BE2C (cell line): ENCODE results near the gene ZNF782. TPM values are rescaled to one million over a fixed set of nuclear protein-coding genes. Genes with fewer than 3 reads are reported as not detected.
"Not testable (repeated sequence)": the region's sequence is repeated elsewhere in the genome, so short reads cannot be mapped to it uniquely, and the experiment has no call there.

Experiments used
- DNase-seq: peaks from one replicate; pipeline ENCODE4 v3.0.0-alpha.2; 2020
- H3K27me3 ChIP-seq: fragments of 250-450 bp; sonication (Bioruptor Pico); 2 replicates; pipeline ENCODE4 v1.5.1; 2020; ENCODE audit warnings: mild to moderate bottlenecking
- H3K36me3 ChIP-seq: fragments of 250-450 bp; sonication (Bioruptor Pico); 2 replicates; pipeline ENCODE4 v1.5.1; 2020; ENCODE audit warnings: mild to moderate bottlenecking
- H3K4me1 ChIP-seq: fragments of 250-450 bp; sonication (Bioruptor Pico); 2 replicates; pipeline ENCODE4 v1.5.1; 2020
- H3K4me3 ChIP-seq: 2 replicates; pipeline ENCODE4 v1.5.1; 2011; ENCODE audit warnings: low read depth, low read length
- H3K9me3 ChIP-seq: fragments of 250-450 bp; sonication (Bioruptor Pico); 2 replicates; pipeline ENCODE4 v1.5.1; 2020
- polyA plus RNA-seq: library from polyadenylated mRNA; unstranded; fragments of >200 nt; gene quantifications from one replicate; pipeline ENCODE4 v1.2.1, GENCODE V29; 2012; ENCODE audit warnings: low read depth, missing spikeins; ENCODE audit not compliant: insufficient read length, insufficient read depth
- TF ChIP-seq, protein P1 (sequence below): IDR thresholded peaks from 2 replicates; pipeline ENCODE4 v1.5.1; 2012; ENCODE audit warnings: mild to moderate bottlenecking, low read depth, low read length

The ZNF782 gene
- polyA plus RNA-seq, result 3.4 TPM

DNA sequence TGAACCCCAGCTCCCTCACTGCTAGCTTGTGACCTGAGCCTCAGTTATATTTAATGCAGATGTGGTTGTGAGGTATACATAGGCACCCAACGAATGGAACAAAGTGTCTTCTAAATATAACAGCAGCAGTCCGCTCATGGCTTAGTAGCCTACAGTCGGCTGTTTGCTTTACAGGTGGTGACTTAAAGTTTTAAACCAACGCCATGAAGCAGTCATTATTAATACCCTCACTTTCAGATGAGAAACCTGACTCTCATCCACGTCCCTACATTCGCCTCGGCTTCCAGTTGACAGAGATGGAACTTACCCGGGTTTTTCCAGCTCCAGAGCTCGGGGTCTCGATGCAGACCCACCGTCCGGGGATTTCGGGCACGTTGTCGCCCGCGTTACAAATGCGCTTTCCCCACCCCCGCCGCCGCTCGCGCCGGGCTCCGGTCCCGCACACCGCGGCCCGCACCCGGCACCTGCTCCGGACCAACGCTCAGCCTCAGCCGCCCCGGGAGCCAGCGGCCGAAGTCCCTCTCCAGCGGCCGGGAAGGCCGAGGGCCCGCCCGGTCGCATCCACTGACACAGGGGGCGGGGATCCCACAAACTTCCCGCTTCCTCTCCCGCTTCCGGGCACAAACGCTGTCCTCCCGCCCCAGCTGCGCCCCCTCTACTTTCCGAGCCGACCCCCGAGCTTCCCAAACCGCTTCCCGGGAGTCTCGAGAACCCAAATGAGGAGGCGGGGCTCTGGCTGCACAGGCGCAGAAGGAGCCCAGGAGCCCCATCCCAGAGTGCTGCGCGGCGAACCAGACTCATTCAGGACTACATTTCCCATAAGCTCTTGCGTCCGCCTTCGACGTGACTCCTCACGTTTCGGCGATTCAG, at the start of gene ZNF782:
Gene ZNF782, minus strand, starts transcription at position 734 of the 870 bp plus-strand sequence. CDS start 2,553 bp downstream, outside the sequence.
- Histone ChIP-seq H3K4me1 (no peaks in the 10 kb centered on the region), H3K9me3 (no peaks in the 10 kb centered on the region), H3K27me3 (no peaks in the 10 kb centered on the region), H3K4me3 (peak within 1 kb of the TSS; percentile 67), H3K36me3 (no peaks in the 10 kb centered on the region)
- TF ChIP-seq, protein P1, sequence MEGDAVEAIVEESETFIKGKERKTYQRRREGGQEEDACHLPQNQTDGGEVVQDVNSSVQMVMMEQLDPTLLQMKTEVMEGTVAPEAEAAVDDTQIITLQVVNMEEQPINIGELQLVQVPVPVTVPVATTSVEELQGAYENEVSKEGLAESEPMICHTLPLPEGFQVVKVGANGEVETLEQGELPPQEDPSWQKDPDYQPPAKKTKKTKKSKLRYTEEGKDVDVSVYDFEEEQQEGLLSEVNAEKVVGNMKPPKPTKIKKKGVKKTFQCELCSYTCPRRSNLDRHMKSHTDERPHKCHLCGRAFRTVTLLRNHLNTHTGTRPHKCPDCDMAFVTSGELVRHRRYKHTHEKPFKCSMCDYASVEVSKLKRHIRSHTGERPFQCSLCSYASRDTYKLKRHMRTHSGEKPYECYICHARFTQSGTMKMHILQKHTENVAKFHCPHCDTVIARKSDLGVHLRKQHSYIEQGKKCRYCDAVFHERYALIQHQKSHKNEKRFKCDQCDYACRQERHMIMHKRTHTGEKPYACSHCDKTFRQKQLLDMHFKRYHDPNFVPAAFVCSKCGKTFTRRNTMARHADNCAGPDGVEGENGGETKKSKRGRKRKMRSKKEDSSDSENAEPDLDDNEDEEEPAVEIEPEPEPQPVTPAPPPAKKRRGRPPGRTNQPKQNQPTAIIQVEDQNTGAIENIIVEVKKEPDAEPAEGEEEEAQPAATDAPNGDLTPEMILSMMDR, result no peak
- peak; percentile 94 for DNase-seq

DNA sequence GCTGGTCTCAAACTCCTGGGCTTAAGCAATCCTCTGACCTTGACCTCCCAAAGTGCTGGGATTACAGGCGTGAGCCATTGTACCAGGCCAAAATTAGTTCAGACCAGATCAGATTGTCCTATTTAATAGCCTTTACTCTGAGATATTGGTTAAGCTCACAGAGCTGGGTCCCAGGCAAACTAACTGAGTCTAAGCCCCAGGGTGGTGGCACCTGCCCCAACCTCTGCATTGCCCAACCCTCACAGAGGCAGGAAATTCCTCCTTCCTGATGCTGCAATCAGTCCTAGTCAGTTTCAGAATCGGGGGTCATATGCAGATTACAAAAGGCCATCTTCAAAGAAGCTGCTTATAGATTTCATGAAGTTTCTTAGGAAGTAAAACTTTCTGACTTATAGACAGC, 45.7 kb upstream of the ZNF782 start:
- H3K27me3 ChIP-seq, H3K4me3 ChIP-seq, H3K4me1 ChIP-seq, DNase-seq, H3K9me3 ChIP-seq: not testable (repeated sequence)
- peaks cover 13% of the 10 kb centered on the region for H3K36me3 ChIP-seq

DNA sequence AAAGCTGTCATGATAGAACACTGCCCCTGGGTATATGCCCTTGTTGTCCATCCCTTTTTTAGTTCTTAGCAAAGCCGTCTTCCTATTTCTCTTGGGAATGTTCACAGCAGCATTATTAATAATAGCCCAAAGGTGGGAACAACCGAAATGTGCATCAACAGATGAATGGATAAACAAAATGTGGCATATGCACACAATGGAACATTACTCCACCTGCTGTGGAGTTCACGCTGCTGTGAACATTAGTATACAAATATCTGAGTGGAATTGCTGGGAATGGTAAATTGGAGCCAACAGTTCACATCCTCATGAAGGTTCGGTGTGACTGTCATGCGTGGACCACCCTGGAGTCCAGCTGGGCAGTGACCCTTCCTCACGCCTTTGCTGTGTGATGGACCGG, 37.8 kb upstream of the ZNF782 start:
- H3K4me3 ChIP-seq, result no peak overlapping the region

DNA sequence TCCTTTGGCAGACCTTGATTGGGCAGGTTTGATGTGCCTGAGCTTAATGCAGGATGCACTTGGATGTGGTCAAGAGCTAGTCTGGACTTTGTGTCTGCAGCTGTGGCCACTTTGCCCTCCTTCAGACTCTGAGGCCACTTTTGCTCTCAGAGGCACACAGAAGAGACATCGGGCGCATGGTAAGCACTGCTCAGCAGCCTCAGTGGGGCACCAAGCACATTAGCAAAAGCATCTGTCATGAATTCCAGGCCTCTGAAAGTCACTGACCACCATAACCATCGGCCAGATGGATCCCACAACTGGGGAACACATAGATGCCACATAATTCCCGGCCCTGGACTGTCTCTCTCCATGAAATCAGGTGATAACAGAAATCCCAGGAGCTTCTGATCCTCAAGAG, 34.3 kb upstream of the ZNF782 start:
- H3K27me3 ChIP-seq, result no peaks in the 10 kb centered on the region
- TF ChIP-seq, protein P1, result no peak
- H3K9me3 ChIP-seq, result no peaks in the 10 kb centered on the region; the same call in 1 of the 2 replicates
- no peak overlapping the region for H3K4me3 ChIP-seq
- no peaks in the 10 kb centered on the region for H3K36me3 ChIP-seq
- DNase-seq, result no peak
- no peaks in the 10 kb centered on the region for H3K4me1 ChIP-seq

More for the DNA sequence above, 37.8 kb upstream of the ZNF782 start:
- TF ChIP-seq, protein P1, result no peak
- Histone ChIP-seq H3K36me3 (peaks cover 13% of the 10 kb centered on the region), H3K9me3 (no peaks in the 10 kb centered on the region; the same call in 1 of the 2 replicates), H3K4me1 (no peaks in the 10 kb centered on the region), H3K27me3 (no peaks in the 10 kb centered on the region)
- no peak for DNase-seq

DNA sequence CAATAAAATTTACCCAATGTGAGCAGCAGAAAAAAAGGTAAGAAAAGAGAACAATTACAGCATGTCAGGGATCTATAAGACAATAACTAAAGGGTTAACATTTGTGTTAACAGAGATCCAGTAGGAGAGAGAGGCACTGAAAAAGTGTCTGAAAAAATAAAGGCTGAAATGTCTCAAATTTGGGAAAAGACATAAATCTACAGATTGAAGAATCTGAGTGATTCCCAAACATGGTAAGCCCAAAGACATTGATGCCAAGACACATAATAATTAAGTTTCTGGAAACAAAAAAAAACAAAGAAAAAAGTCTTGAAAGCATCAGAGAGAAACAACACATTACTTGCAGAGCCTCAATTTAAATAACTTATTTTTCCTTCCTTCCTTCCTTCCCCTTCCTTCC, 31.1 kb upstream of the ZNF782 start:
- Histone ChIP-seq H3K9me3 (no peaks in the 10 kb centered on the region; the same call in 1 of the 2 replicates), H3K4me1 (no peaks in the 10 kb centered on the region), H3K36me3 (no peaks in the 10 kb centered on the region), H3K4me3 (no peak overlapping the region), H3K27me3 (no peaks in the 10 kb centered on the region)
- DNase-seq, result no peak
- TF ChIP-seq, protein P1, result no peak

DNA sequence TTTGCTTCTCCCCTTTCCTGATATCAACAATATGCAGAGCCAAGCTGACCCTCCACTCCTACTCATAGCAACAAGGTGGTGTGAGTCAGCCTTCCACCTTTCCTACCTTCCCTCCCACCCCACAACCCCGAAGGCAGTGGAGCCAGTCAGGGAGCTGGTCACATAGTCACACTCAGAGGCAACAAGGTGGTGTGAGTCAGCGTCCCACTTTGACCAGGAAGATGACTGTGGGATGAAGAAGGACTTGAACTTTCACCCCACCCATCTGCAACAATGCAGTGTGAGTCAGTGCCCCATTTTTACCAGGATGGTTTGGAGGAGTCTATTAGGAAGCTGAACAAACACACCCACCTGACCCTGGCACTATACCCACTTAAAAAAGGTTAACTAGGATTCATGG, 30.1 kb upstream of the ZNF782 start:
- Histone ChIP-seq H3K4me1 (no peaks in the 10 kb centered on the region), H3K27me3 (no peaks in the 10 kb centered on the region), H3K9me3 (no peaks in the 10 kb centered on the region; the same call in 1 of the 2 replicates), H3K36me3 (no peaks in the 10 kb centered on the region), H3K4me3 (no peak overlapping the region)
- no peak for DNase-seq
- TF ChIP-seq, protein P1, result no peak
